PFSK-1 (cell line): Measurements from ENCODE around the gene MEN1.

Experiments used
- FOXP2 ChIP-seq: optimal IDR thresholded peaks from 2 replicates; pipeline ENCODE3; 2011; ENCODE audit warnings: borderline replicate concordance, control low read depth, inconsistent platforms; ENCODE audit not compliant: insufficient read depth; ENCODE audit errors: extremely low read length, extremely low read depth
- POLR2AphosphoS5 ChIP-seq: IDR thresholded peaks from 2 replicates; pipeline ENCODE4 v1.6.1; 2012; ENCODE audit warnings: low read depth, mild to moderate bottlenecking, control low read depth, low read length, moderate library complexity
- REST ChIP-seq, 2 experiments: IDR thresholded peaks; 2 replicates each; pipeline versions ENCODE4 v1.6.1 to v1.8.0; 2011 to 2012; ENCODE audit warnings: low read depth in 2 of 2, low read length in 2 of 2, control low read depth in 1 of 2, inconsistent platforms in 1 of 2, mild to moderate bottlenecking in 1 of 2, moderate library complexity in 1 of 2; ENCODE audit not compliant: insufficient read depth in 1 of 2
- SIN3A ChIP-seq: IDR thresholded peaks from 2 replicates; pipeline ENCODE4 v1.6.1; 2012; ENCODE audit warnings: mild to moderate bottlenecking, low read length, moderate library complexity, borderline replicate concordance; ENCODE audit not compliant: insufficient read depth
- TAF1 ChIP-seq: IDR thresholded peaks from 2 replicates; pipeline ENCODE4 v1.6.1; 2012; ENCODE audit warnings: low read length, control low read depth, borderline replicate concordance; ENCODE audit not compliant: insufficient read depth

The MEN1 gene

GRCh38 chr11:64853709-64854108 lies 43.4 kb upstream of the MEN1 start:
- no peak for TF ChIP-seq SIN3A
- TF ChIP-seq FOXP2 = no peak
- no peak for TF ChIP-seq REST (IDR thresholded peaks at IDR 0.05; ENCODE audit: insufficient read depth in 1 of 2, low read depth in 2 of 2, low read length in 2 of 2)
- no peak for TF ChIP-seq POLR2AphosphoS5
- TF ChIP-seq TAF1 = no peak

GRCh38 chr11:64852804-64853509 lies 42.6 kb upstream of the MEN1 start:
- TF ChIP-seq TAF1 (no peak), SIN3A (no peak), FOXP2 (no peak), POLR2AphosphoS5 (no peak), REST (IDR thresholded peaks at IDR 0.05; ENCODE audit: insufficient read depth in 1 of 2, low read depth in 2 of 2, low read length in 2 of 2) (no peak)

- no peak for TF ChIP-seq SIN3A
- no peak for TF ChIP-seq REST (IDR thresholded peaks at IDR 0.05; ENCODE audit: insufficient read depth in 1 of 2, low read depth in 2 of 2, low read length in 2 of 2)
- no peak for TF ChIP-seq TAF1
- no peak for TF ChIP-seq FOXP2
- TF ChIP-seq POLR2AphosphoS5 = no peak
These were observed 41.5 kb upstream of the MEN1 start for GRCh38 chr11:64851831-64852351.

- TF ChIP-seq POLR2AphosphoS5 (no peak), SIN3A (no peak), REST (IDR thresholded peaks at IDR 0.05; ENCODE audit: insufficient read depth in 1 of 2, low read depth in 2 of 2, low read length in 2 of 2) (no peak), TAF1 (no peak), FOXP2 (no peak)
These were observed 40.7 kb upstream of the MEN1 start for GRCh38 chr11:64850979-64851567.
